ENCODE measurements around the gene HPGD. TPM values are rescaled to one million over a fixed set of nuclear protein-coding genes. Genes with fewer than 3 reads are reported as not detected.
A peak's percentile ranks its signal among the peaks of the same experiment; 100 is the strongest.

Gene HPGD
- total RNA-seq, 1 donor from 2014 or later: 134 TPM

GRCh38 chr4:174512745-174513144 lies 9.5 kb downstream of the HPGD start:
- Histone ChIP-seq H3K4me3 (no peak overlapping the region), H3K27ac (no peak overlapping the region), H3K27me3 (no peaks in the 10 kb centered on the region), H3K9me3 (no peaks in the 10 kb centered on the region), H3K36me3 (no peaks in the 10 kb centered on the region), H3K4me1 (peaks cover 5% of the 10 kb centered on the region)
- DNase-seq (ENCODE audit: extremely low spot score in 2 of 2): no peak
- TF ChIP-seq CTCF (IDR thresholded peaks at IDR 0.05): no peak
- no peak for TF ChIP-seq POLR2AphosphoS5 (IDR thresholded peaks at IDR 0.05; ENCODE audit: insufficient read depth in 1 of 2, low read depth in 1 of 2)
- no peak for TF ChIP-seq POLR2A (IDR thresholded peaks at IDR 0.05)
- intact Hi-C loops (cut with DNase I): no loop called here

- no peak overlapping the region for H3K27ac ChIP-seq
- H3K4me1 ChIP-seq: peaks cover 8% of the 10 kb centered on the region
- H3K36me3 ChIP-seq: no peaks in the 10 kb centered on the region
- no peak for DNase-seq (ENCODE audit: extremely low spot score in 2 of 2)
- no peaks in the 10 kb centered on the region for H3K27me3 ChIP-seq
- TF ChIP-seq POLR2A (IDR thresholded peaks at IDR 0.05) (no peak), CTCF (IDR thresholded peaks at IDR 0.05) (no peak), POLR2AphosphoS5 (IDR thresholded peaks at IDR 0.05; ENCODE audit: insufficient read depth in 1 of 2, low read depth in 1 of 2) (no peak)
- H3K4me3 ChIP-seq: no peak overlapping the region
- H3K9me3 ChIP-seq: no peaks in the 10 kb centered on the region
- intact Hi-C loops (cut with DNase I): no loop called here
Measured at GRCh38 chr4:174505892-174506291, 16.4 kb downstream of the HPGD start.

- no peak overlapping the region for H3K4me3 ChIP-seq
- no peaks in the 10 kb centered on the region for H3K27me3 ChIP-seq
- H3K36me3 ChIP-seq: no peaks in the 10 kb centered on the region
- H3K9me3 ChIP-seq: no peaks in the 10 kb centered on the region
- no peak for DNase-seq (ENCODE audit: extremely low spot score in 2 of 2)
- no peak overlapping the region for H3K27ac ChIP-seq
- intact Hi-C loops (cut with DNase I): no loop called here
- peaks cover 8% of the 10 kb centered on the region for H3K4me1 ChIP-seq
- TF ChIP-seq CTCF (IDR thresholded peaks at IDR 0.05): no peak
- TF ChIP-seq POLR2A (IDR thresholded peaks at IDR 0.05): no peak
- TF ChIP-seq POLR2AphosphoS5 (IDR thresholded peaks at IDR 0.05; ENCODE audit: insufficient read depth in 1 of 2, low read depth in 1 of 2): no peak
Measured at GRCh38 chr4:174505007-174505406, 17.3 kb downstream of the HPGD start.

- Histone ChIP-seq H3K9me3 (no peaks in the 10 kb centered on the region), H3K4me3 (no peak overlapping the region), H3K36me3 (no peaks in the 10 kb centered on the region), H3K27ac (no peak overlapping the region), H3K27me3 (no peaks in the 10 kb centered on the region), H3K4me1 (peaks cover 8% of the 10 kb centered on the region)
- DNase-seq (ENCODE audit: extremely low spot score in 2 of 2): no peak
- TF ChIP-seq POLR2A (IDR thresholded peaks at IDR 0.05) (no peak), POLR2AphosphoS5 (IDR thresholded peaks at IDR 0.05; ENCODE audit: insufficient read depth in 1 of 2, low read depth in 1 of 2) (peak; percentile 18 to 72)
- intact Hi-C loops (cut with DNase I): no loop called here
Measured at GRCh38 chr4:174503079-174503715, 19.1 kb downstream of the HPGD start.

DNA sequence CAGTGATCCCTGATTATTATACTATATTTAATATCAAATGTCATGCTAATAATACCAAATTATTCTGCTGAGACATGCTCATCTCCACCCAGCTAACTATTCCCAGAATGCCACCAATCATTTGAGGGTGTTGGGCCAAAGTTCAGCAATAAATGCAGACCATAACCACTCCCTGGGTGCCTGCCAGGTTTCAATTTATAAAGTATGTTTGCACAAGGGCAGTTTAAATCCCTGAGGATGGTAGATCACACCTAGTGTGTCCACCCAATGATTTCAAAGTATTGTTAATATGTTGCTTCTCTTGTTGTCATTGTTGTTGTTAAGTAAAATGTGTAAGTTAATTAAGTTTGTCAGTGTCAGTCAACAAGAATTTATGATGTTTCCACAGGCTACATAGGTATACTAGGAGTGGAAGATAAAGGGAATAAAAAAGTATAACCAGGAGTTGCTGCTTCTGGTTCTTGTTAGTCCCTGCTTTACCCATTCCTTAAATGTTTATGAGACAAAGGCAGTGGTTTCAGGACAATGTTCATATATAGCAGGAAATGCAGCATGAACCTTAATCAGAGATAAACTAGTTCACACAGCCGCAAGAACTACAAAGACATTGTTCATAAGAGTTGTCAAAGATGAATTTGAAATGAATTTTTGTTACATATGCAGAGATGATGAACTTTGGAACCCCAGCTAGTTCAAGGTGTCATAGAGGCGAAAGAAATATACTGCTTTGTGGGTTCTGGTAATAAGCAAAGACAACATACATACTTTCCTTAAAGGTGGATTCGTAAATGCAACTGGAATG lies 25.5 kb downstream of the HPGD start:
- Histone ChIP-seq H3K4me3 (no peak overlapping the region), H3K36me3 (peaks cover 0 to 3% of the 10 kb centered on the region in 2 donors), H3K9me3 (no peaks in the 10 kb centered on the region), H3K4me1 (no peaks in the 10 kb centered on the region), H3K27ac (no peak overlapping the region), H3K27me3 (no peaks in the 10 kb centered on the region)
- DNase-seq (ENCODE audit: extremely low spot score in 2 of 2): no peak
- TF ChIP-seq POLR2A (IDR thresholded peaks at IDR 0.05) (no peak), CTCF (IDR thresholded peaks at IDR 0.05) (no peak), POLR2AphosphoS5 (IDR thresholded peaks at IDR 0.05; ENCODE audit: insufficient read depth in 1 of 2, low read depth in 1 of 2) (no peak)
- intact Hi-C loops (cut with DNase I): loop anchor here (2.0 kb wide), 1 partner anchor 20 kb away; no protein-coding TSS in a partner anchor
